ES-I3 (cell line): ENCODE results near the gene PRR15.
"Not testable (repeated sequence)": the region's sequence is repeated elsewhere in the genome, so short reads cannot be mapped to it uniquely, and the experiment has no call there.

Experiments
- H3K36me3 ChIP-seq: 2 replicates; pipeline ENCODE4 v1.6.1; 2013; ENCODE audit warnings: mild to moderate bottlenecking, low read length, control low read depth, moderate library complexity; ENCODE audit not compliant: insufficient read depth
- H3K4me1 ChIP-seq: 2 replicates; pipeline ENCODE4 v1.6.1; 2013; ENCODE audit warnings: mild to moderate bottlenecking, control low read depth, low read length; ENCODE audit not compliant: insufficient read depth
- H3K9ac ChIP-seq: 2 replicates; pipeline ENCODE4 v1.6.1; 2013; ENCODE audit warnings: low read depth, mild to moderate bottlenecking, low read length, moderate library complexity
- H3K9me3 ChIP-seq: 2 replicates; pipeline ENCODE4 v1.6.1; 2013; ENCODE audit warnings: mild to moderate bottlenecking, low read length, moderate library complexity; ENCODE audit not compliant: control insufficient read depth, insufficient read depth

The PRR15 gene, protein sequence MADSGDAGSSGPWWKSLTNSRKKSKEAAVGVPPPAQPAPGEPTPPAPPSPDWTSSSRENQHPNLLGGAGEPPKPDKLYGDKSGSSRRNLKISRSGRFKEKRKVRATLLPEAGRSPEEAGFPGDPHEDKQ

GRCh38 chr7:29563590-29564495 is at the start of gene PRR15:
Gene PRR15 (plus strand): TSS chr7:29563835. CDS start chr7:29566330, 2,495 bp downstream.
- Histone ChIP-seq H3K9me3 (no peaks in the 10 kb centered on the region), H3K4me1 (peaks cover 4% of the 10 kb centered on the region; the same call in 1 of the 2 replicates), H3K9ac (peak within 1 kb of the TSS; percentile 89), H3K36me3 (no peaks in the 10 kb centered on the region)

- no peaks in the 10 kb centered on the region for H3K36me3 ChIP-seq
- no peaks in the 10 kb centered on the region for H3K9me3 ChIP-seq
- no peak overlapping the region for H3K9ac ChIP-seq
- H3K4me1 ChIP-seq, result no peaks in the 10 kb centered on the region
These were observed 47.1 kb upstream of the PRR15 start for GRCh38 chr7:29516491-29516890.

GRCh38 chr7:29518616-29519015 is 45.0 kb upstream of the PRR15 start:
- Histone ChIP-seq H3K9ac (no peak overlapping the region), H3K4me1 (no peaks in the 10 kb centered on the region), H3K36me3 (no peaks in the 10 kb centered on the region), H3K9me3 (no peaks in the 10 kb centered on the region; the same call in 1 of the 2 replicates)

DNA sequence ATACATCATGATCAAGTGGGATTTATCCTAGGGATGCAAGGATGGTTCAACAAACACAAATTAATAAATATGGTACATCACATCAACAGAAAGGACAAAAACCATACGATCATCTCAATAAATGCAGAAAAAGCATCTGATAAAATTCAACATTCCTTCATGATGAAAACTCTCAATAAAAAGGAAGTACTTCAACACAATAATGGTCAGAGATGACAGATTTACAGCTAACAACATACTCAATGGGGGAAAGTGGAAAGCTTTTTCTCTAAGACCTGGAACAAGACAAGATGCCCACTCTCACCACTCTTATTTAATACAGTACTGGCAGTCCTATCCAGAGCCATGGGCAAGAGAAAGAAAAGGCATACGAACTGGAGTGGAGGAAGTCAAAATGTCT is 39.9 kb upstream of the PRR15 start:
- H3K36me3 ChIP-seq, result no peaks in the 10 kb centered on the region
- H3K4me1 ChIP-seq, result no peaks in the 10 kb centered on the region
- no peak overlapping the region for H3K9ac ChIP-seq
- H3K9me3 ChIP-seq, result no peaks in the 10 kb centered on the region; the same call in 1 of the 2 replicates

DNA sequence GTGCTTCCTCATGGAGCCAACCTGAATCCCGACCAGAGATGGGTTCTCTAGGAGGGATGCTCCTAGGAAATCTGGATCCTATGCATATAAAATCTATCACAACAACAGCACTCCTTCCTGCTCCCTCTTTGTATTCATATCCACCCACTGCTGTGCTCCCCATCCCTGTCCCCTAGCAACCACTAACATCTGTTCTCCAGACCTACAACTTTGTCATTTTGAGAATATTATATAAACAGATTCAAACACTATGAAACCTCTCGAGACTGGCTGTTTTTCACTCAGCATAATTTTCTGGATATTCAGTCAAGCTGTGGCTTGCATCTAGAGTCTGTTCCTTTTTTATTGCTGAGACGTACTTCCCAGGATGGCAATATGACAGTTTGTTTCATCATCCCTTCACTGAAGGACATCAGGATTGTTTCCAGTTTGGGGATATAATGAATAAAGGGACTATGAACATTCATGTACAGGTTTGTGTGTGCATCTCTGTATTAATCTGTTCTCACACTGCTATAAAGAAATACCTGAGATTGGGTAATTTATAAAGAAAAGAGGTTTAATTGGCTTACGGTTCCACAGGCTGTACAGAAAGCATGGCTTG is 36.0 kb upstream of the PRR15 start:
- Histone ChIP-seq H3K9me3 (no peaks in the 10 kb centered on the region), H3K9ac (no peak overlapping the region), H3K4me1 (no peaks in the 10 kb centered on the region), H3K36me3 (no peaks in the 10 kb centered on the region)

- H3K9me3 ChIP-seq, H3K4me1 ChIP-seq, H3K9ac ChIP-seq, H3K36me3 ChIP-seq: not testable (repeated sequence)
These were observed 35.1 kb upstream of the PRR15 start for GRCh38 chr7:29528526-29528925.

GRCh38 chr7:29538389-29538788 is 25.2 kb upstream of the PRR15 start:
- Histone ChIP-seq H3K9ac (no peak overlapping the region), H3K9me3 (no peaks in the 10 kb centered on the region), H3K4me1 (no peaks in the 10 kb centered on the region), H3K36me3 (no peaks in the 10 kb centered on the region)

DNA sequence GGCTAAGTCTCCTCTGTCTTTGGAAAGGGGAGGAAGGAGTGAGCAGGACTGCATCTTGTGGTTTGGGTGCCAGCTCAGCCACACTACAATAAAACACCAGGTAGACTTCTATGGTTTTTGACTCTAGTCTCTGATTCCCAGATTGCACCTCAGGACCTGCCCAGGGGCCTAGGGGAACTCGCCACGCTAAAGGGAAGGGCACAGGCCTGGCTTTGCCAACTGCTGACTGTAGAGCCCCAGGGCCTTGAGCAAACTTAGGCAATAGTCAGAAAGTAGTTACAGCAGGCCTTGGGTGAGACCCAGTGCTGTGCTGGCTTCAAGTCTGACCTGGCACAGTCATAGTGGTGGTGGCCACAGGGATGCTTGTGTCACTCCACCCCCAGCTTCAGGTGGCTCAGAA is 24.2 kb upstream of the PRR15 start:
- Histone ChIP-seq H3K36me3 (no peaks in the 10 kb centered on the region), H3K4me1 (no peaks in the 10 kb centered on the region), H3K9me3 (no peaks in the 10 kb centered on the region; the same call in 1 of the 2 replicates), H3K9ac (no peak overlapping the region)

DNA sequence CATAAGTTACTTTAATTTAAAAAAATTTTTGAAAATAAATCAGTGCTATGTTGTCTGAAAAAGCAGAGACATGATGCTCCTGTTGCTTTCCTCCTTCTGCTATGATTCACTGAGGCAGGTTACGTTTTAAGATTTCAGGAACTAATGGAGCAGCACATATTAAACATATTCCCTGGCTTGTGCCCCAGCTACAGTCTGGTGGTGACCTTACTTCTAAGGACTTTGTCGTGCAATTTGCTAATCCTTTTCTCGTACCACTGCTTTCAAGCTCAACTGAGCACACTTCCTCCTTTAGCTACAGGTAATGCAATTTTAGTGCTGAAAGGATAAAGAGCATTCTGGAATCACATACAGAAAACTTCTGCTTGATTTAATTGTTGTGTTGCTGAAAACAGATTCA is 16.2 kb upstream of the PRR15 start:
- H3K9me3 ChIP-seq, result no peaks in the 10 kb centered on the region; the same call in 1 of the 2 replicates
- no peaks in the 10 kb centered on the region for H3K36me3 ChIP-seq
- H3K9ac ChIP-seq, result no peak overlapping the region
- no peaks in the 10 kb centered on the region for H3K4me1 ChIP-seq

- Histone ChIP-seq H3K36me3 (no peaks in the 10 kb centered on the region), H3K4me1 (no peaks in the 10 kb centered on the region), H3K9ac (no peak overlapping the region), H3K9me3 (no peaks in the 10 kb centered on the region; the same call in 1 of the 2 replicates)
These were observed 14.8 kb upstream of the PRR15 start for GRCh38 chr7:29548823-29549222.

GRCh38 chr7:29552392-29552791 is 11.2 kb upstream of the PRR15 start:
- H3K36me3 ChIP-seq, result no peaks in the 10 kb centered on the region
- H3K9ac ChIP-seq, result no peak overlapping the region
- H3K9me3 ChIP-seq, result no peaks in the 10 kb centered on the region
- H3K4me1 ChIP-seq, result peaks cover 2% of the 10 kb centered on the region; the same call in 1 of the 2 replicates

- no peak overlapping the region for H3K9ac ChIP-seq
- peaks cover 15% of the 10 kb centered on the region; the same call in 1 of the 2 replicates for H3K4me1 ChIP-seq
- H3K36me3 ChIP-seq, result no peaks in the 10 kb centered on the region
- H3K9me3 ChIP-seq, result no peaks in the 10 kb centered on the region
These were observed 8.6 kb upstream of the PRR15 start for GRCh38 chr7:29555061-29555460.

GRCh38 chr7:29556405-29557195 is 7.0 kb upstream of the PRR15 start:
- H3K36me3 ChIP-seq, result no peaks in the 10 kb centered on the region

GRCh38 chr7:29557954-29558353 is 5.7 kb upstream of the PRR15 start:
- Histone ChIP-seq H3K9ac (no peak overlapping the region), H3K4me1 (peaks cover 15% of the 10 kb centered on the region; the same call in 1 of the 2 replicates), H3K36me3 (no peaks in the 10 kb centered on the region), H3K9me3 (no peaks in the 10 kb centered on the region)

More at GRCh38 chr7:29556405-29557195, 7.0 kb upstream of the PRR15 start:
- Histone ChIP-seq H3K9ac (no peak overlapping the region), H3K4me1 (peaks cover 15% of the 10 kb centered on the region; the same call in 1 of the 2 replicates), H3K9me3 (no peaks in the 10 kb centered on the region)
